Midbrain (tissue), 1 donor: ENCODE data around the gene KCNC1.

Source experiments
- DNase-seq: peaks from one replicate; lab custom pipeline; 2025; lab: John Stamatoyannopoulos, UW

The KCNC1 gene

GRCh38 chr11:17755891-17756290 is 21.3 kb downstream of the KCNC1 start:
- no peak for DNase-seq

GRCh38 chr11:17760102-17761029 is 25.8 kb downstream of the KCNC1 start:
- no peak for DNase-seq

- no peak for DNase-seq
Observed at GRCh38 chr11:17762309-17762974, 27.9 kb downstream of the KCNC1 start.

GRCh38 chr11:17763244-17763643 is 28.7 kb downstream of the KCNC1 start:
- no peak for DNase-seq

- DNase-seq = no peak
Observed at GRCh38 chr11:17763703-17764102, 29.1 kb downstream of the KCNC1 start.

GRCh38 chr11:17764446-17765218 is 30.1 kb downstream of the KCNC1 start:
- DNase-seq = no peak

GRCh38 chr11:17765356-17766072 is 30.9 kb downstream of the KCNC1 start:
- DNase-seq = no peak

- no peak for DNase-seq
Observed at GRCh38 chr11:17766073-17766359, 31.4 kb downstream of the KCNC1 start.

- DNase-seq = no peak
Observed at GRCh38 chr11:17766590-17766989, 32.0 kb downstream of the KCNC1 start.

- no peak for DNase-seq
Observed at GRCh38 chr11:17767301-17767885, 32.8 kb downstream of the KCNC1 start.

- no peak for DNase-seq
Observed at GRCh38 chr11:17767914-17768313, 33.3 kb downstream of the KCNC1 start.

GRCh38 chr11:17768547-17768946 is 34.0 kb downstream of the KCNC1 start:
- no peak for DNase-seq

- DNase-seq = no peak
Observed at GRCh38 chr11:17769218-17769617, 34.6 kb downstream of the KCNC1 start.

- DNase-seq = no peak
Observed at GRCh38 chr11:17770048-17770652, 35.6 kb downstream of the KCNC1 start.

GRCh38 chr11:17770917-17771316 is 36.3 kb downstream of the KCNC1 start:
- DNase-seq = no peak

GRCh38 chr11:17771415-17771814 is 36.8 kb downstream of the KCNC1 start:
- no peak for DNase-seq

GRCh38 chr11:17771841-17772401 is 37.3 kb downstream of the KCNC1 start:
- DNase-seq = no peak

- no peak for DNase-seq
Observed at GRCh38 chr11:17772704-17773600, 38.4 kb downstream of the KCNC1 start.

- DNase-seq = no peak
Observed at GRCh38 chr11:17773674-17774073, 39.1 kb downstream of the KCNC1 start.
